ENCODE measurements around the gene TRPM2. TPM values are rescaled to one million over a fixed set of nuclear protein-coding genes. Genes with fewer than 3 reads are reported as not detected.

Gene TRPM2
- total and polyA plus RNA-seq, 10 of the 15 experiments (the other 5 are each of a cell fraction or from before 2014, with no cell fraction given): 0.03 to 9.1 (median 2.6) TPM

DNA sequence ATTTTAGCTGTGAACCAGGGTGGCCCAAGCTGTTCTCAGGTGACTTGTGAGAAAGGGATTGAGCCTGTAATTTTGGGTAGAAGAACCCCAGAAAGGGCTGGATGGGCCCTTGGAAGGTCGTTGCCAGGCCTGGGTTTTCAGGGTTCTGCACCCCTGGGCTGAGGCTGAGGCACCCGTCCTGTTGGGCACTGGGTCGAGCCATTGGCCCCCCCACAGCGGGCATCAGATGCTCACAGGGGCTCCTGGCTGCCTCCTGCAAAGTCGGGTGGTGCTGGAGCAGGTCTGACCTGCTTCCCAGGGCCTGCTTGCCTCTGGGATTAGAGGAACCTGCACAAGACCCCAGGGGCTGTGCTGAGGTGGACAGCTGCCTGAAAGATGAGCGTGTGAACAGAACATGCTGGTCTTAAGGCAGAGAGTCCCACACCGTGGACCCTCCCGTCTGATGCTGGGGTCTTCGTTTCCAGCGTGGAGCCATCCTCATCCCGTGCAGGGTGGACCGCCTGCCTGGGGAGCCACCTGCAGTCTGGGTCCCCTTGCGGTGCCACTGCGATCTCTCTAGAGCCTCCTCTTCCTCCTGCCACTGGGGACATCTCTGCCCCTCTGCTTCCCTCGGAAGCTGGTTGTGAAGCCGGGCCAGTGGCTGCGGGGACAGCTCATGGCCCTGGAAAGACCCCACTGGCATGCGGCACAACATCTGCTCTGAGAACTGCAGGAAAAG lies 1.7 kb upstream of the TRPM2 start (continued):
- TF ChIP-seq SUZ12 (IDR thresholded peaks at IDR 0.05; ENCODE audit: unreplicated experiment) (no peak), NFYB (IDR thresholded peaks at IDR 0.05; ENCODE audit: insufficient read depth, low read depth, low read length) (no peak), PAX5 (IDR thresholded peaks at IDR 0.05; ENCODE audit: borderline replicate concordance, low read depth, low read length) (no peak)
- TF ChIP-seq, protein P1, sequence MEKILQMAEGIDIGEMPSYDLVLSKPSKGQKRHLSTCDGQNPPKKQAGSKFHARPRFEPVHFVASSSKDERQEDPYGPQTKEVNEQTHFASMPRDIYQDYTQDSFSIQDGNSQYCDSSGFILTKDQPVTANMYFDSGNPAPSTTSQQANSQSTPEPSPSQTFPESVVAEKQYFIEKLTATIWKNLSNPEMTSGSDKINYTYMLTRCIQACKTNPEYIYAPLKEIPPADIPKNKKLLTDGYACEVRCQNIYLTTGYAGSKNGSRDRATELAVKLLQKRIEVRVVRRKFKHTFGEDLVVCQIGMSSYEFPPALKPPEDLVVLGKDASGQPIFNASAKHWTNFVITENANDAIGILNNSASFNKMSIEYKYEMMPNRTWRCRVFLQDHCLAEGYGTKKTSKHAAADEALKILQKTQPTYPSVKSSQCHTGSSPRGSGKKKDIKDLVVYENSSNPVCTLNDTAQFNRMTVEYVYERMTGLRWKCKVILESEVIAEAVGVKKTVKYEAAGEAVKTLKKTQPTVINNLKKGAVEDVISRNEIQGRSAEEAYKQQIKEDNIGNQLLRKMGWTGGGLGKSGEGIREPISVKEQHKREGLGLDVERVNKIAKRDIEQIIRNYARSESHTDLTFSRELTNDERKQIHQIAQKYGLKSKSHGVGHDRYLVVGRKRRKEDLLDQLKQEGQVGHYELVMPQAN (conservative IDR thresholded peaks at IDR 0.05): no peak

DNA sequence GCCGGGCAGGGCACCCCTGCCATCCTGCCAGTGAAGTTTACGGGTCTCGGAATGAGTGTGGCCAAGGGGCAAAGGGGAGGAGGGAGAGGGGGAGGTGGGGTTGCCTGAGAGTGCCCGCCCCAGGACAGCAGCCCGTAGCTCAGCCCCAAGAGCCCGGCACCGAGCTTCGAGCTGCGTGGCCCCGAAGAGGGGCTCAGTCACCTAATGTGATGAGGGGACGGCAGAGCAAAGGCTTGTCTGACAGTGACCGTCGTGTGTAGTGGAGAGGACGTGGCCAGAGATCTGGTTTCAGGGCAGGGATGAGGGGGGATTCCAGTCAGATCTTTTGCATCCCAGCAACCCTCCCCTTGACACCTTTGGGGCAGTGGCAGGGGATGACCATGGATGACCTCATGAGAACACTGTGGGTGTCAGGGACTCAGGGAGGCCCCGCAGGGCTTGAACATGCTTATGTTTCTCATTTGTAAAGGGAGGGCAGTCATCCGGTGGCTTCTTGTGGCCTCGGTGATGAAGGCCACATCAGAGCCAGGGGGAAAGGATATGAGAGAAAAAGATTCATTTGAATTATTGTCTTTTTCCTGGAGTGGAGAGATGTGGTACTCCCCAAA lies 1.1 kb upstream of the TRPM2 start:
- intact Hi-C loops (cut with micrococcal nuclease; ENCODE audit: unreplicated experiment): no loop called here
- no peak for FAIRE-seq

More for the DNA sequence above, 1.1 kb upstream of the TRPM2 start:
- Histone ChIP-seq H4K20me1 (ENCODE audit: control insufficient read depth, insufficient read depth) (no peaks in the 10 kb centered on the region), H3K4me1 (ENCODE audit: control insufficient read depth, insufficient read depth, low read length) (peaks cover 22% of the 10 kb centered on the region), H3K79me2 (ENCODE audit: control insufficient read depth, insufficient read depth, low read length) (peaks cover 15% of the 10 kb centered on the region), H3K4me2 (ENCODE audit: control insufficient read depth, insufficient read depth) (no peak overlapping the region; the same call in 1 of the 2 replicates), H3K9ac (ENCODE audit: control insufficient read depth, insufficient read depth, low read length) (no peak overlapping the region), H3K27me3 (replicated peaks in 1 of 2; ENCODE audit: control insufficient read depth in 2 of 2, insufficient read depth in 2 of 2, low read length in 1 of 2) (no peaks in the 10 kb centered on the region; a peak in 1 of 4 replicates), H3K36me3 (ENCODE audit: control insufficient read depth in 2 of 2, insufficient read depth in 2 of 2, low read length in 1 of 2) (no peaks in the 10 kb centered on the region; a peak in 1 of 4 replicates), H3K4me3 (no peak overlapping the region), H3K27ac (ENCODE audit: control insufficient read depth, insufficient read depth) (no peak overlapping the region), H2AFZ (ENCODE audit: control insufficient read depth, low read depth, low read length) (no peak overlapping the region), H3K9me3 (replicated peaks; ENCODE audit: control insufficient read depth, insufficient read depth, low read length) (no peaks in the 10 kb centered on the region; the same call in 2 of the 3 replicates)
- no TSS peak for BruUV-seq (replicated peaks)
- no peak for DNase-seq (ENCODE audit: low read depth, low spot score)
- ChIA-PET CTCF (interaction anchor here (1.3 kb wide), 1 partner anchor 12 kb away, joined by 3 read pairs; no protein-coding TSS in a partner anchor), RAD21 (ENCODE audit: unreplicated experiment) (no interaction called here), SMC1A (ENCODE audit: uncharacterized antibody, unreplicated experiment) (no interaction called here), POLR2A (no interaction called here)
- WGBS (ENCODE audit: insufficient coverage, insufficient replicate concordance, low lambda C conversion rate, missing lambda C conversion rate): 76% methylated on average over 14 of the region's 17 CpGs
- in situ Hi-C loops (cut with MboI): loop anchor here (5.0 kb wide), 1 partner anchor 75 kb away; no protein-coding TSS in a partner anchor
- no peak; the same call in 2 of the 3 replicates for ATAC-seq
- TF ChIP-seq NFIC (IDR thresholded peaks at IDR 0.05; ENCODE audit: low read depth, low read length) (0 out of 2 replicates have a peak, but pooled peaks have one; percentile 9), RUNX3 (IDR thresholded peaks at IDR 0.05; ENCODE audit: low read length) (peak; percentile 46), RELA (IDR thresholded peaks at IDR 0.05; ENCODE audit: borderline replicate concordance, partially characterized antibody) (no peak)
